SK-N-MC (cell line): ENCODE data around the gene OPCML.

Source experiments
- EZH2 ChIP-seq: fragments of 200-600 bp; sonication (generic); IDR thresholded peaks from one replicate; pipeline ENCODE4 v1.6.1; 2017; ENCODE audit warnings: antibody characterized with exemption
- FOXP2 ChIP-seq: optimal IDR thresholded peaks from 2 replicates; pipeline ENCODE3; 2011; ENCODE audit warnings: mild to moderate bottlenecking, moderate library complexity; ENCODE audit not compliant: insufficient read depth; ENCODE audit errors: extremely low read length, control extremely low read depth
- POLR2AphosphoS5 ChIP-seq: IDR thresholded peaks from 2 replicates; pipeline ENCODE4 v1.6.1; 2012; ENCODE audit warnings: mild to moderate bottlenecking, low read depth, low read length, borderline replicate concordance

GRCh38 chr11:133402551-133402950, 129.8 kb downstream of the OPCML start:
- no peak for TF ChIP-seq POLR2AphosphoS5
- no peak for TF ChIP-seq EZH2
- no peak for TF ChIP-seq FOXP2
